Activated CD4-positive, alpha-beta T cell treated with anti-CD3 and anti-CD28 coated beads for 48 hours (primary cell): ENCODE results near the gene PNKD.
A peak's percentile ranks its signal among the peaks of the same experiment; 100 is the strongest.
"Not testable (repeated sequence)": the region's sequence is repeated elsewhere in the genome, so short reads cannot be mapped to it uniquely, and the experiment has no call there.

Experiments used
- DNase-seq: peaks from one replicate; pipeline ENCODE4 v3.0.0-alpha.2; 2020

Gene PNKD

DNA sequence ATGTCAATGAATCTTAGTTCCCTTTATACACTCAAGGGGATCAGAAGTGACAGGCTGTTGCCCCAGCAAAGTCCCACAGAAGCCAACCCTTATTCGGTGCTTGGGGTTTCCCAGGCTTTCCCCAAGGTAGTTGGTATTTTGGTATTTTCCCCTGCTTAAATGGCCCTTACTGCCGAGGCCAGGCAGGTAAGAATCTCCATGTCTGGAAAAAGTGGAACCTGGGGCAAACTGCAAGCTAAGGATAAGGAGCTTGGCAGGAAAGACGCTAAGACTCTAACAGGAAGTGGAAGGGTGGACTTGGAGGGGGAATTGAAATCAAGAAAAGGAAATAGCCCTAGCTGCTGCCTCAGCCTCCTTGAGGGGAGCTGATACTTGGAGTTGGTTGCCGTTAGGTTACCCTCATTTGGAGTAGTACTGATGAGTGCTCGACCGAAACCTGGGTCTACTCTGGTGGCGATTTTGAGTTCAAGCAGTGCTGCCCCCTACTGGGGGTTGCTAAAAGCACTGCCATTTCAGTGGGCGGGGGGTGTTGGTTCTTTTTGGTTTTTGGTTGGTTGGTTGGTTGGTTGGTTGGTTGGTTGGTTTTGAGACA, 12.8 kb upstream of the PNKD start:
- DNase-seq = peak; percentile 86

DNA sequence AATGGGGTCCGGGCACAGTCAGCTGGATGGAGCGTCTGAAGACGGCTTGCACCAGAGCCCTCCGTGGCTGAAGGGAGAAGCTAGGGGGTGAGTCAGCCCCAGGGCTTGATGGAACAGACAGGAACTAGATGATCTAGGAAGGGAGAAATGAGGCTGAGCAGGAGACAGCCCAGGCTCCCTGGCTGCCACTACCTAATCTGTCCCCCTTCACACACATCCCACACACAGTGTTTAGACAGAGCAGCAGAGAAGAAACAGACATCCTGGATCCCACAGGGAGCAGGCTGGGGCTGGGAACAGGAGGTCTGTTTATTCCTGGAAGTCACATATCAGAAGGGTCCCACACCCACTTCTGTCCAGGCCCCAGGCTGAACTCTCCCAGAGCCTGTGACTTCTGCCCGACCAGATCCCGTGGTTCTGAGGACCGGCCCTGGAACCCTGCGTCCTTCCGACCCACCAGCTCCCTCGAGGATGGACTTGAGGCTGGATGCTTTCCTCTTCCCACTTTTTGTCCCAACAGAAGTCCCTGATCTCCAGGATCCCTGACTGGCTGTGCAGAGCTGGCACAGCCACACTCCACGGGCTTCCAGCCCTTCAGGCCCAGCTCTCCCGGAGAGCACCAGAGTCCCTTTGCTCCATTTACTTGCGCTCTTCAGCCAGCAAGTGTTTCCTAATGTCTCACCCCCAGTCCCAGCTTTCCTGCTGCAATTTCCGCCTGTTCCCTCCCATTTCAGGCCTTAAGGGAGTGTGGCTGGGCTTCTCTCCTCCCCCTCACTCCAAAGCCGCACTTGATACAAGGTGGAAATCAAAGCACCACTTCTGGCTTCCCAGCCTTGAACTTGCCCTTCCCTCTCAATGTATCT, 11.0 kb upstream of the PNKD start:
- DNase-seq = no peak

DNA sequence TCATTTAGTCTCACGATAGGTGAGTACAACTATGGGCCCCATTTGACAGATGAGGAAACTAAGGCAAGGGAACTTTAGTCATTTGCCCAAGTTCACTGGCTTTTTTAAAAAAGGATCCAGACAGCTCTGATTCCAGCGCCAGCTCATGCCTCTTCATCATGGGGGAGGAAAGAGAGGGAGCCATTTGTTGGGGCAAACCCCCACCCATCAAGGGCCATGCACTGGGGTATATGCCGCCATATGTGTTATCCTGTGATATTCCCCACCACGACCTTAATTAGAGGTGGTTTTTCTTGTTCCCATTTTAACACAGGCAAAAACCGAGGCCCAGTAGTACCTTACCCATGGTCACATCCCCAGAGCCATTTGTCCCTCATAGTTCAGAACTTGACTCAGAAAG, 10.2 kb upstream of the PNKD start:
- DNase-seq = no peak

DNA sequence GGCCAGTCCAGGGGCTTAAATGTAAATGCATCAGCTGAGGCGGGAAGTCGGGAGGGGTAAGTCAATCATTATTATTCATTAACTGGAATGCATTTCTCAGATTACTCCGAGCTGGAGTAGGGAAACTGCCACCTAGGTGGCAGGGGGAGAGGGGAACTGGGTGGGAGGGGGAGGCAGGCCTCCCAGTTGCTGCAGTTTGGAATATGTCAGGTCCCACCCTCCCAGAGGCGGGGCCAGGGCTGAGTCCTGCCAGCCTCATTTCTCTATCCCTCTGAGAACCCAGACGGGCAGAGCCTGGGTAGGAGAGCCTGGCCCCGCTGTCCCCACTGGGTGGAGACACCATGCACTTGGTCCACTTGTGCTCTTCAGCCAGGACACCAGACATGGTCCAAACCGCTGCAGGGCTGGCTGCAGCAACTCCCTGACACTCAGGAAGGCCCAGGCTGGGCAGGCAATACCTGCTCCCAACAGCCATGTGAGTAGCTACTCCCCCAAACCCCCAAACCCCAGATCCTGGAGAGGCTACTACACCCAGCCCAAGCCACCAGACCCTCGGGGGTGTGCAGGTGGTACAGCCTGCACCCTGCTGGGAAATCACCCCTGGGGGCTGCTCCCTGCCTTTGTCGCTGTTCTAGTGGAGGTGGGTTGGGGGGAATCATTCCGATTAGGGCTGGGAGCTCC, 9.4 kb upstream of the PNKD start, which contains the start of gene GPBAR1:
TSS of gene GPBAR1 (plus strand) at position 274 of the 681 bp plus-strand sequence. CDS start 1,710 bp downstream, outside the sequence.
- DNase-seq = no peak

DNA sequence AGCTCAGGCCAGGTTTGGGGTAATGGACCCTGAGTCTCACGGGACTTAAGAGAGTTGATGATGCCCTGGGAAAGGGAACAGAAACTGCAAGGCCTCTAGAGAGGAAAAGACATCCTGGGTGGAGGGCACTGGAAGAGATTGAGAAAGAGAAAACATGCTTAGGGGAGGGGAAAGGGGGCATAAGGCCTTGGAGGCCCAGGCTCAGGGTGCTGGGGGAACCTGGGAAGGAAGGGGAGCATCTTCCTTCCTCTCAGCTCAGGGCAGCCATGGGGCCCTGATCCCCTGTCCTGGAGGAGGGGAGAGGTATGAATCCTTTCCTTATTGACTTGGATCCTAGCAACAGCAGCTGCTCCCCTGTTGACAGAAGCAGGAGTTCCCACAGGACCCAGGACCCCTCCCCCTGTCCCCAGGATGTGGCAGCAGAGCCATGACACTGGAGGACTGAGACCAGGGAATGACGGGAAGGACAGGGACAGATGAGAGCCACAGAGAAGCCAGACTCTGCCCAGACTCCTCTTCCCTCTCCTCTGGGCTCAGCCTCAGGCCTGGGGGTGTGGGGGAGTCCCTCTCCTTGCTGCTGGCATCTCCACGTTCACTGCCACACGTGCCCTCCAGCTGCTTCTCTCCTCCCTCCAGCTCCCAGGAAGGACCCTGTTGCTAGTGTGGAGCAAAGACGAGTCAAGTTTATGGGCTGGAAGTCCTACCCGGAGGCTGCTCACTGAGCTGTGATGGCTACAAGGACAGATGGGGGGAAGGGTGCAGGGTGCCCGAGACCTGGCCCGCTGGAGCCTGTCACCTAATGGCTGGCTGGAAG, 8.7 kb upstream of the PNKD start:
- no peak for DNase-seq

DNA sequence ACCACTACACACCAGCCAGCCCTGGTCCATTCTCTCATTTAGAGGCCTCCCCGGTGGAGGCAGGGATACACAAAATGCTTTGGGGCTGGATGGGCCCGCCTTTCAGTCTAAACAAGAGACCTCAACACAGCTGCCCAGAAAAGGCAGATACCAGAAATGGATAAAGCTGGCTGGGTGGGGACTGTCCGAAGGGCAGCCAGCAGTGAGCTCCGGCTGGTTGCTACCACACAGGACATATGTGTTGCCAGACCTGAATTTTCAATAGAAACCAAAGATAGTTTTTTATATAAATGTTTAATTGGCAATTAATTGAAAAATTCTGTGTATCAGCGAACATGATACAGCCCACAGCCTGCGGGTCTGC, 8.1 kb upstream of the PNKD start:
- DNase-seq = no peak

DNA sequence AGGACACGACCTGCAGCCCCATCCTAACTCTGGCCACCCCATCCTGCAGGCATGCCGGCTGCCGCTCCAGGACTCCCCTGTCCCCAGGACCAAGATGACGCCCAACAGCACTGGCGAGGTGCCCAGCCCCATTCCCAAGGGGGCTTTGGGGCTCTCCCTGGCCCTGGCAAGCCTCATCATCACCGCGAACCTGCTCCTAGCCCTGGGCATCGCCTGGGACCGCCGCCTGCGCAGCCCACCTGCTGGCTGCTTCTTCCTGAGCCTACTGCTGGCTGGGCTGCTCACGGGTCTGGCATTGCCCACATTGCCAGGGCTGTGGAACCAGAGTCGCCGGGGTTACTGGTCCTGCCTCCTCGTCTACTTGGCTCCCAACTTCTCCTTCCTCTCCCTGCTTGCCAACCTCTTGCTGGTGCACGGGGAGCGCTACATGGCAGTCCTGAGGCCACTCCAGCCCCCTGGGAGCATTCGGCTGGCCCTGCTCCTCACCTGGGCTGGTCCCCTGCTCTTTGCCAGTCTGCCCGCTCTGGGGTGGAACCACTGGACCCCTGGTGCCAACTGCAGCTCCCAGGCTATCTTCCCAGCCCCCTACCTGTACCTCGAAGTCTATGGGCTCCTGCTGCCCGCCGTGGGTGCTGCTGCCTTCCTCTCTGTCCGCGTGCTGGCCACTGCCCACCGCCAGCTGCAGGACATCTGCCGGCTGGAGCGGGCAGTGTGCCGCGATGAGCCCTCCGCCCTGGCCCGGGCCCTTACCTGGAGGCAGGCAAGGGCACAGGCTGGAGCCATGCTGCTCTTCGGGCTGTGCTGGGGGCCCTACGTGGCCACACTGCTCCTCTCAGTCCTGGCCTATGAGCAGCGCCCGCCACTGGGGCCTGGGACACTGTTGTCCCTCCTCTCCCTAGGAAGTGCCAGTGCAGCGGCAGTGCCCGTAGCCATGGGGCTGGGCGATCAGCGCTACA, 7.4 kb upstream of the PNKD start:
- DNase-seq = no peak

DNA sequence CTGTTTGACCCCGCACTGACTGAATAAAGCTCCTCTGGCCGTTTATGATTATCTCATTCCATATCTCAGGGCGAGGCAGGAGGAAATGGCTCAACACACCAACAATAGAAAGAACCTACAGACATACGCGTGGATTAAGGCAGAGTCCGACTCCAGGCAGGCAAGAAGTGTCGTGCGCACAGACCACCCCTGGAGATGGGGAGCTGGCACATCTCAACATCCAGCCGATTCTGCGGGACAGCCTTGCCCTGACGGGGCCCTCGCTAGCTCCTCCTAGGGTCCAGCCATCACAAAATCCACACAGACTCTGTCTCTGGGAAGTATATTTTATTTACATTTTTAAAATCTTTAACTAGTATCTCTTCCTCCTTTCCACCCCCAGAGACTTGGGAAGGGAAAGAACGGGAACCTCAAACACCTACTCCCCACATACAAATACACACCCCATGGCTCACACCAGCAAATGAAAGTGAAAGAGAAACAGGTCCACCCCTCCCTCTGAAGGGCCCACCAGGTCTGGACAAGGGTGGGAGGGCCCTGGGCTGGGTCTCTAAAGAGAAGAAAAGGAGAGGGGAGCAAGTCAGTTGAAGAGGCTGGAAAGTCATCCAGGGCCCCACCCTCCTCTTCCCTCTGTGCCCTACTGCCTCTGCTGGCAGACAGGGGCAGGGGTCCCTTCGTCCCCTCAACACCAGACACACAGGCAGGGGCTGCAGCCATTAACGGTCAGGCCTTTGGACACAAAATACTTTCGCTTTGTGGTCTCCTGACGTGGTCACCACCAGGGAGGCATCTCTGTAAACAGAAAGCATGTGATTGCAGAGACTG, 6.3 kb upstream of the PNKD start:
- DNase-seq = no peak

DNA sequence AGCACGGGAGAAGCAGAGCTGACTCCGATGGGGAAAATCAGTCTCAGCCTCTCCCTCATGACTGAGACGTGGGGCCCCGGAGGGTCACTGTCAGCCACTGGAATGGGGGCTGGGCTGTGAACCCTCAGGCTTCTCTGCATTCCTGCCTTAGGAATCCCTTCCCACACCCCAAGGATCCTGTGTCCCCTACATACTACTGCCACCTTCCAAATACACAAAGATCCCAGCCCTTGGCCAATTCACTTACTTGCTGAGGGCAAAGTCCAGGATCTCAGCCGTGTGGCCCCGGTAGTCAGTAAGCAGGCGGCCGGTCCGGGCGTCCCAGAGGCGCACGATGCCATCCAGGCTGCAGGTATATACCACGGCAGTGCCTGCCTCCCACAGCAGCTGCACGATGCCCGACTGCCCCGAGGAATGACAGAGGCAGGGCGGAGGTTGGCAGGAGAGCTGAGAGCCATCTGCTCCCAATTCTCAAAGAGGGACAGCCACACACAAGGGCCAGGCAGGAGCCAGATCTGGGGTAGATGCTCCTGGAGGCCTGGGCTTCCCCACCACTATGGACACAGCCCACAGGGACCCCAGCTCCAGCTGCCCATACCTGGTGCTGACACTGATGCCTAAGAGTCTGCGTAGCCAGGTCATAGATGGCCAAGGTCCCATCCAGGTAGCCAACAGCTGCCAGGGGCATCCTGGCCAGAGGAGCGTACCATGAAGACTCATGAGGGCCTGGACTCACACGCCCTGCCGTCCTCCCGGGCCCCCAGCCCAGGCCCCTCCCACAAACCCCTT, 5.4 kb upstream of the PNKD start:
- no peak for DNase-seq

DNA sequence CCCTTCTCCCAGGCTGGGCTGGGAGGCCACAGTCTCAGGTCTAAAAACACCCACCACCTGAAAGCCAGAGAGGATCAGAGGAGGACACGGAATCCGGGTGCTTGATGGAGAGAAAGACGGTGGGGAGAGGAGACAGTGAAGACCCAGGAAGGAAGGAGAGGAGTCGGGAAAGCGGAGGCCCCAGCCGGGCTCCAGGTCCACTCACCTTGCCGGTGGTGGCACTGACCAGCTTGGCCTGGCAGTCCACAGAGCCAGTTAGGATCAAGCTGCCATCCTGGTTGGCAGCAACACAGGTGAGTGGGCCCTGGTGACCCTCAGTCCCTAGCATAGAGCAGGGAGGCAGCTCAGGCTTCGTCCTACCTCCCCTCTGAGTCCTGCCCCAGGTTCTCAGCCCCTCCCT, 4.7 kb upstream of the PNKD start:
- DNase-seq = no peak

DNA sequence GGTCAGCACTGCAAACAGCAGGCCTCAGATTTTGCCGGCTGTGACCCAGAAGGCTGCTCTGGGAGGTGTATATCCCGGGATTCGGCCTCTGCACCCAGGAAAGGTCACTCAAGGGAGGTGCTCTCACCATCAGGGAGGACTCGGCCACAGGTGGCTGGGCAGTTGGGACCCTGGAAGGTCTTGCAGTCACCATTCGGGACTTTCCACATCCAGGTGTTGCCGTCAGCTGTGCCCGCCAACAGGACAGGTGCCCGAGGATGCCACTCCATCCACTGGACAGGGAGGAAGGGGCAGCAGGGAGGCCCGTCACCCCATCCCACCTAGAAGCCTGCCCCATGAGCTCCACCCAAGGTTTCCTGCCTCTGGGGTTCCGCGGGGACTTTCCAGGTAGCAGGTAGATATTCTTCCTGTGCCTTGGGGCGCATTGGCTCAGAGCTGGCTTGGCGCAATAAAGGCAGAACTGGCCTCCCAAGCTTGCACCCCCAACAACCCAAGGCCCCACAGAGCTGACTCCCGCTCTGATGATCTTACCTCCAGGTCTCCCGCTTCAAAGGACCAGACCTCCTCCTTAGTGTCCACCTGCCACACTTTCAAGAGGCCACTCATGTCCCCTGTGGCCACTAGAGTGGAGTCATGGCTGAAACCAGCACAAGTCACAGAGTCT, 3.9 kb upstream of the PNKD start:
- no peak for DNase-seq

DNA sequence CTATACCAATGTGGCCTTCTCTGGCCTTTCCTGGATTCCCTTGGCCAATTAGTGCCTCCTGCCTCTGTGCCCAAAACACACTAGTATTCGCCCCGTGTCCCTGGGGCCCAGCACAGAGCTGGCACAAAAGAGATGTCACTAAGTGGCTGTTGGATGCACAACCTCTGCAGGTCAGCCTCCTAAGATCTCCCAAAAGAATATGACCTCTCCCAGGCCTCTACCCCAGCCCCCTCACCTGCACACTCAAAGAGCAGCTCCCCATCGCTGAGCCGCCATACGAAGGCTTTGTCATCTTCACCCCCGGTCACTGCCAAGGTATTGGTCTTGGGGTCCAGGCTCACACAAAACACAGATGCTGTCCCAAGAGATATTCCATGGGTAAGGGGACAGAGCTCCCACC, 3.1 kb upstream of the PNKD start:
- no peak for DNase-seq

DNA sequence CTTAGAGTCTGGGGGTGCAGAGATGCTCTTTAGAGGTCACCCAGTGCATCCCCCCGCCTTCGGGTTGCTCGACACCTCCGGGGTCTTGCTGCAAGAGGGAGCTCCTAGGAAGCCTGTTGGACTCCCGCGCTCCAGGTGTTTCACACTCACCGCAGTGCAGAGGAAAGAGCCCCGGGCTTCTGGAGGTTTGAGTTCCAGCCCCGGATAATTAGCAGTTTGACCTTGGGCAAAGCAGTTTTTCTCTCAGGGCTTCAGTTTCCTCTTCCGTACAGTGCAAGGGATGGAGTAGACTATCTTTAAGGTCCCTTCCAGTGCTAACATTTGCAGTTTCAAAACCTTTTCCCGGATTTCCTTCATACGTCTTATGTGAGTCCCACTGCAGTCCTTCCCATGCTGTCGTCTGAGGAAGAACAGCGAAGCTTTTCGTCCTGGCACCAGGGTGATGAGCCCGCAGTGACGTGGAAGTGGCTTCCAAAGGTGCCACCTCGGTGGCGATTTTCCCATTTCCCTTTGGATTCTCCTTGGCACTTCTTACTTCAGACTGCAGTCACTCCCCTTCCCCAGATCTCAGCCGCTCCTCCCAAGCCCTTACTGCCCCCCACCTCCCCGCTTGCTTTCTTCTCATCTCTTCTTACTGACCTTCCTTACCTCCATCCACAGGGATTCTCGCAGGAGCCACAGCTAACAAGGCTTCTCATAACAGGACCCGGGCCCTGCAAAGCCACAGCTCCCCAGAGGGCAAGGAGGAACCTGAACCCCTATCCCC, 585 bp downstream of the PNKD start:
- DNase-seq = no peak

DNA sequence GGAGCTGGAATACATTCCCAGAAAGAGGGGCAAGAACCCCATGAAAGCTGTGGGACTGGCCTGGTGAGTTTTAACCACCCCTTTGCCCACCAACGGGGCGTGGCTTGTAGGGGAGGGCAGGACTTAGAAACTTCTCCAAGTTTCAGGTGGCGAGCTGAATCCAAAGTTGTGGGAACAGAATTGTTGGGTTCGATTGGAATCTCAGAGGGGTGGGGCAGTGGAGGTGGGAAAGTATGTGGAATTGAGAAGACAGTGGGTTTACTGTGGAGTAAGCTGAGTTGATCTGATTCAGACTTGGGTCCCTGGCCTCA, 1.1 kb downstream of the PNKD start:
- DNase-seq = no peak

DNA sequence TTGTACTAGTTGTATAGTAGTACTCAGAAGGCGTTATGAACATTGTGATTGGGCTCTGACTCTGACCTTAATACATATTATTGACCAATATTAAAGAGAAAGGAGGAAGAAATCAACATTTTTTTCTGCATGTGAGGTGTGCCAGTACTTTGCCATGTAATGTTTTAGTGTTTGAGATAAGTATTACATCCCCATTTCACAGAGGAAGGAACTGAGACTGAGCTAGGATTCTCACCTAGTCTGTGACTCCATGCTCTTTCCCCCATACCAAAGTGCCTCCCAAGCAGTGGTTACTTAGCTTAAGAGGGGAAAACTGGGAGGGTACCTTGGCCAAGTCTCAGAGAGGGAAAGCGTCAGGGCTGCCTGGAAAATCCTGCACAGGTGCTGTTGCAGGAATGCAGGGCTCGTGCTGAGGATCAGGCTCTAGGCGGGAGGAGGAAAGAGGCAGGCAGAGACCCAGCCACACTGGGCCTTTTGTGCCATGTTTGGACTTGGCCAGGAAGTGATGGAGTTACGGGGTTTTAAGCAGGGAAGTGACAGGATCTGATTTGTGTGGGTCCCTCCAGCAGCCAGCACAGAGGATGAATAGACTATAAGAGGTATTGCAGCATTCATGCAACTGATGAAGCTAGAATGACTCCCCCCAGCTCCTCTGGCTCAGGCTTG, 1.7 kb downstream of the PNKD start:
- no peak for DNase-seq

DNA sequence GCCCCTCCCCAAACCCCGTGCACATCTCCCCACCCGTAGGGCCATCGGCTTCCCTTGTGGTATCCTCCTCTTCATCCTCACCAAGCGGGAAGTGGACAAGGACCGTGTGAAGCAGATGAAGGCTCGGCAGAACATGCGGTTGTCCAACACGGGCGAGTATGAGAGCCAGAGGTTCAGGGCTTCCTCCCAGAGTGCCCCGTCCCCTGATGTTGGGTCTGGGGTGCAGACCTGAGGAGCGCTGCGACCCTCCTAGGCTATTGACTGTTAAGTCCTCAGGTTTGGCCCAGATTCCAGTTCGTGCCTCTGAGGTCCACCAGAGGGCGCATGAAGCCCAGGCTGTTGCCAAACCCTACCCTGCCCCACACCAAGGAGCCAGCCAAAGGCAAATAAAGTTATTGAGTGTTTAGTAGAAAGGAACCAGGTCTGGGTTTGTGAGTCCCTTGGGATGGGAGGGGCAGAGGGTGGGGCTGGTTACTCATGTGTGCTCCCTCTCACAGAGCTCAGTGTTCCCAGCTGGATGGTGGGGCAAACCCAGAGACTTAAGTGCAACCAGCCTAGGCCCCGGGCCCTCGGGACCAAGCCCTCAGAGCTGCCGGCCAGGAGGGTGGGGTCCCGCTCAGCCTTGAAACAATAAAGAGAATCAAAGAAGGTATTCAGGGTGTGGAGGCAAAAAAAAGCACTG, 2.4 kb downstream of the PNKD start:
- DNase-seq = peak; percentile 84

DNA sequence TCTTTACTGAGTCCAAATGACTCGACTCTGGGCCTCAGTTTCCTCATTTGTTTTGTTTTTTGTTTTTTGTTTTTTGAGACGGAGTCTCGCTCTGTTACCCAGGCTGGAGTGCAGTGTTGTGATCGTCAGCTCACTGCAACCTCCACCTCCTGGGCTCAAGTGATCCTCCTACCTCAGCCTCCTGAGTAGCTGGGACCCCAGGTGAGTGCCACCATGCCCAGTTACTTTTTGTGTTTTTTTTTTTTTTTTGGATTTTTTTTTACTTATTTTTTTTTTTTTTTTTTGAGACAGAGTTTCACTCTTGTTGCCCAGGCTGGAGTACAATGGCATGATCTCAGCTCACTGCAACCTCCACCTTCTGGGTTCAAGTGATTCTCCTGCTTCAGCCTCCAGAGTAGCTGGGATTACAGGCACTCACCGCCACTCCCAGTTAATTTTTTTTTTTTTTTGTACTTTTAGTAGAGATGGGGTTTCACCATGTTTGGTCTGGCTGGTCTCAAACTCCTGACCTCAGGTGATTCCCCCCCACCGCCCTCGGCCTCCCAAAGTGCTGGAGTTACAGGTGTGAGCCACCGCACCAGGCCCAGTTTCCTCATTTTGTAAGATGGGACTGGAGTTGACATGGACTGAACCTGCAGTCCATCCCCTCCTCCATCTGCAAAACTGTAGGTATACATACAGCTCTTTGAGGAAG, 3.0 kb downstream of the PNKD start:
- not testable (repeated sequence) for DNase-seq
